Measurements from ENCODE around the gene FBXO34. TPM values are rescaled to one million over a fixed set of nuclear protein-coding genes. Genes with fewer than 3 reads are reported as not detected.

FBXO34 gene
- total RNA-seq, 1 donor from 2014 or later, result 29.5 TPM

DNA sequence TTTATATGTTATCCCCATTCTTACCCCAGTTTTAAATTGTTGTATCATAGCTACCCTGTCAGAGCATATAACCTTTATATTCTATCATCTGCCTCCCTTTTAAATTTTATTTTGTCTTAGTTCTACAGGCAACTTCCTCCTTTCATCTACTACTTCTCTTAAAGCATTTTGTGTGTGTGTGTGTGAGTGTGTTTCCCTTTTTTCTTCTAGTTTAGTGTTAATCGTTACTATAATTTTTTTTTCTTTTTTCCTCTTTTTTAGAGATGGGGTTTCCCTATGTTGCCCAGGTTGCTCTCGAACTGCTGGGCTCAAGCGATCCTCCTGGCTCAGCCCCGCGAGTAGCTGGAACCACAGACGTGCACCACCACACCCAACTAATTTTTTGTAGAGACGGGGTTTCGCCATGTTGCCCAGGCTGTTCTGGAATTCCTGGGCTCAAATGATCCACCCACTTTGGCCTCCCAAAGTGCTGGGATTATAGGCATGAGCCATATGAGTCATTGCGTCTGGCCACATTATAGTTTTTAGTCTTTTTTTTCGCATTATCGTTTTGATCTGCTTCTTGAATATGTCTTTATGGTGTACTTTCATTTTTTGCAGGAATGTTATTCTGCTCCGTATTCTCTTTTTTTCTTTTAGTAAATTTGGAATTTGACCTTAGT is 33.1 kb upstream of the FBXO34 start:
- no peaks in the 10 kb centered on the region for H3K36me3 ChIP-seq (ENCODE audit: control insufficient read depth, insufficient read depth, low read length)
- H3K4me3 ChIP-seq (ENCODE audit: low read depth, low read length), result no peak overlapping the region
- TF ChIP-seq, protein P1, sequence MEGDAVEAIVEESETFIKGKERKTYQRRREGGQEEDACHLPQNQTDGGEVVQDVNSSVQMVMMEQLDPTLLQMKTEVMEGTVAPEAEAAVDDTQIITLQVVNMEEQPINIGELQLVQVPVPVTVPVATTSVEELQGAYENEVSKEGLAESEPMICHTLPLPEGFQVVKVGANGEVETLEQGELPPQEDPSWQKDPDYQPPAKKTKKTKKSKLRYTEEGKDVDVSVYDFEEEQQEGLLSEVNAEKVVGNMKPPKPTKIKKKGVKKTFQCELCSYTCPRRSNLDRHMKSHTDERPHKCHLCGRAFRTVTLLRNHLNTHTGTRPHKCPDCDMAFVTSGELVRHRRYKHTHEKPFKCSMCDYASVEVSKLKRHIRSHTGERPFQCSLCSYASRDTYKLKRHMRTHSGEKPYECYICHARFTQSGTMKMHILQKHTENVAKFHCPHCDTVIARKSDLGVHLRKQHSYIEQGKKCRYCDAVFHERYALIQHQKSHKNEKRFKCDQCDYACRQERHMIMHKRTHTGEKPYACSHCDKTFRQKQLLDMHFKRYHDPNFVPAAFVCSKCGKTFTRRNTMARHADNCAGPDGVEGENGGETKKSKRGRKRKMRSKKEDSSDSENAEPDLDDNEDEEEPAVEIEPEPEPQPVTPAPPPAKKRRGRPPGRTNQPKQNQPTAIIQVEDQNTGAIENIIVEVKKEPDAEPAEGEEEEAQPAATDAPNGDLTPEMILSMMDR (IDR thresholded peaks at IDR 0.05; ENCODE audit: insufficient read depth, low read length, severe bottlenecking), result no peak
- FAIRE-seq (no peak), DNase-seq (ENCODE audit: low read depth) (no peak)
- H3K27me3 ChIP-seq (ENCODE audit: control insufficient read depth, insufficient read depth, low read length), result peaks cover 2% of the 10 kb centered on the region

DNA sequence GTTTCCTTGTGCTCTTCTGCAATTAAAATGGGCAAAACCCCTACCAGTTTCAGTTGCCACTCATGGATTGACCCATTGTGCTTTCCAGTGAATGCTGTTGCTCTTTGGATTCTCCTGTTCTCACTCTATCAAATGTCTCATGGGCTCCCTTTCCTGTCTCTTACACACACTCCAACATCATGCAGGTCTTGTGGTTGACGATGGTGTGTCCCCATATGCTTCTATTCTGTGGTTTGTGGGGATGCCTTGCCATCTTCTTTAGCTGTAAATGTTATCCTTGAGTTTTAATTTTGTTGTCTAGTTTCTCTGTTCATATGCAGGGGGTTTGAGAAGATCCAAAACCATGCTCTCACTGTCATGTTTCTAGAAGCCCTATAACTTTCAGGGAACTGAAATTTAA is 31.9 kb upstream of the FBXO34 start:
- Histone ChIP-seq H3K4me3 (ENCODE audit: low read depth, low read length) (no peak overlapping the region), H3K27me3 (ENCODE audit: control insufficient read depth, insufficient read depth, low read length) (peaks cover 3% of the 10 kb centered on the region), H3K36me3 (ENCODE audit: control insufficient read depth, insufficient read depth, low read length) (no peaks in the 10 kb centered on the region)
- TF ChIP-seq, protein P1 (IDR thresholded peaks at IDR 0.05; ENCODE audit: insufficient read depth, low read length, severe bottlenecking), result no peak
- no peak for DNase-seq (ENCODE audit: low read depth)
- FAIRE-seq, result no peak

- DNase-seq (ENCODE audit: low read depth), result no peak
- H3K4me3 ChIP-seq (ENCODE audit: low read depth, low read length), result no peak overlapping the region
- peaks cover 3% of the 10 kb centered on the region for H3K27me3 ChIP-seq (ENCODE audit: control insufficient read depth, insufficient read depth, low read length)
- no peak for FAIRE-seq
- TF ChIP-seq, protein P1 (IDR thresholded peaks at IDR 0.05; ENCODE audit: insufficient read depth, low read length, severe bottlenecking), result no peak
- no peaks in the 10 kb centered on the region for H3K36me3 ChIP-seq (ENCODE audit: control insufficient read depth, insufficient read depth, low read length)
These were observed 30.6 kb upstream of the FBXO34 start for GRCh38 chr14:55240526-55241178.

DNA sequence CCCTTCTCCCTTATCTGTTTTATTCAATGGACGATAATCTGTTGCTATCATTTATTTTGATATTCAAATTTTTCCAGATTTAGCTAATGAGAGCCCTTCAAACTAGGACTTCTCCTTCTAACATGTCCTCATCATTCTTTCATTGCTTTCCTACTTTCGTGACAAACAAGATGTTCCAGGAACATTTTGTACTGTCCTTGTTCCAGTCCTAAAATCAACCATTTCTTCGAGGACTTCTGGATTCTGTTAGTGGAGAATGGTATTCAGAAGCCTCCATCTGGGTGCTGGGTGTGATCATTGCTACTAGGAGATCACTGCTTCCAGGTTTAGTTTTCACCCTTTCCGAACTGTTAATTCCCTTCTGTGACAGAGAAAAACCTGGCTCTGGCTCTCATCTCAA is 29.5 kb upstream of the FBXO34 start:
- peaks cover 3% of the 10 kb centered on the region for H3K27me3 ChIP-seq (ENCODE audit: control insufficient read depth, insufficient read depth, low read length)
- TF ChIP-seq, protein P1 (IDR thresholded peaks at IDR 0.05; ENCODE audit: insufficient read depth, low read length, severe bottlenecking), result no peak
- no peaks in the 10 kb centered on the region for H3K36me3 ChIP-seq (ENCODE audit: control insufficient read depth, insufficient read depth, low read length)
- no peak for DNase-seq (ENCODE audit: low read depth)
- FAIRE-seq, result no peak
- H3K4me3 ChIP-seq (ENCODE audit: low read depth, low read length), result no peak overlapping the region

- H3K27me3 ChIP-seq (ENCODE audit: control insufficient read depth, insufficient read depth, low read length), result peaks cover 4% of the 10 kb centered on the region
- TF ChIP-seq, protein P1 (IDR thresholded peaks at IDR 0.05; ENCODE audit: insufficient read depth, low read length, severe bottlenecking), result no peak
- H3K36me3 ChIP-seq (ENCODE audit: control insufficient read depth, insufficient read depth, low read length), result no peaks in the 10 kb centered on the region
- FAIRE-seq (no peak), DNase-seq (ENCODE audit: low read depth) (no peak)
- H3K4me3 ChIP-seq (ENCODE audit: low read depth, low read length), result no peak overlapping the region
These were observed 27.8 kb upstream of the FBXO34 start for GRCh38 chr14:55243386-55243785.
